HepG2 (cell line): ENCODE measurements around the gene BIN1.

Experiments
- CCAR2 ChIP-seq: fragments of 200-400 bp; formaldehyde crosslinking; optimal IDR thresholded peaks from 2 replicates; pipeline ENCODE3; 2018; ENCODE audit warnings: low read depth, mild to moderate bottlenecking, low read length, moderate library complexity
- SRSF1 ChIP-seq: fragments of 200-400 bp; formaldehyde crosslinking; optimal IDR thresholded peaks from 2 replicates; pipeline ENCODE3; 2017; ENCODE audit warnings: mild to moderate bottlenecking, low read depth, low read length, moderate library complexity
- ZNF441 ChIP-seq: sonication (generic); formaldehyde crosslinking; IDR thresholded peaks from 2 replicates; pipeline ENCODE4 v1.7.0; 2021; ENCODE audit warnings: missing genetic modification reagents, borderline replicate concordance
- ZNF792 ChIP-seq: IDR thresholded peaks from 2 replicates; pipeline ENCODE4 v1.6.1; 2016
- TF ChIP-seq, protein P1 (sequence below): sonication (generic); formaldehyde crosslinking; IDR thresholded peaks from 2 replicates; pipeline ENCODE4 v1.4.0; 2020; ENCODE audit warnings: missing genetic modification reagents
- TF ChIP-seq, protein P2 (sequence below): sonication (generic); formaldehyde crosslinking; IDR thresholded peaks from 2 replicates; pipeline ENCODE4 v1.5.0; 2020; ENCODE audit warnings: mild to moderate bottlenecking, missing genetic modification reagents, moderate library complexity

DNA sequence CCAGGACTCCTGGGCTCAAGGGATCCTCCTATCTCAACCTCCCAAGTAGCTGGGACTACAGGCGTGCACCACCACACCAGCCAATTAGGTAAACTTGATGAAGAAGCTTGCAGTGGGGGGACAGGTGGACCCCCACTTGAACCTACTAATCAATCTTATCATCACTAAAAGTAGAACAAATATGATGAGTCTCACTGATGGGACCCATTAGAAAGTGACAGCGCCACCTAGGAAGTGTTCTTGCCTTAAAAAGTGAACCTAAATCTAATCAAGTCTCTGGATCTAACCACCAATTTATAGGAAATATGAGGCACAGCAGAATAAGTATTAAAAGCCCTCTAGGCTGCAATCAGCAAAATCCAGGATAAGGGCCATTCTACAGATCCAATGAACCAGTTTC, 79.2 kb downstream of the BIN1 start:
- TF ChIP-seq CCAR2 (no peak), SRSF1 (no peak), ZNF792 (CRISPR knock-in tag) (no peak), ZNF441 (no peak)
- TF ChIP-seq, protein P1, sequence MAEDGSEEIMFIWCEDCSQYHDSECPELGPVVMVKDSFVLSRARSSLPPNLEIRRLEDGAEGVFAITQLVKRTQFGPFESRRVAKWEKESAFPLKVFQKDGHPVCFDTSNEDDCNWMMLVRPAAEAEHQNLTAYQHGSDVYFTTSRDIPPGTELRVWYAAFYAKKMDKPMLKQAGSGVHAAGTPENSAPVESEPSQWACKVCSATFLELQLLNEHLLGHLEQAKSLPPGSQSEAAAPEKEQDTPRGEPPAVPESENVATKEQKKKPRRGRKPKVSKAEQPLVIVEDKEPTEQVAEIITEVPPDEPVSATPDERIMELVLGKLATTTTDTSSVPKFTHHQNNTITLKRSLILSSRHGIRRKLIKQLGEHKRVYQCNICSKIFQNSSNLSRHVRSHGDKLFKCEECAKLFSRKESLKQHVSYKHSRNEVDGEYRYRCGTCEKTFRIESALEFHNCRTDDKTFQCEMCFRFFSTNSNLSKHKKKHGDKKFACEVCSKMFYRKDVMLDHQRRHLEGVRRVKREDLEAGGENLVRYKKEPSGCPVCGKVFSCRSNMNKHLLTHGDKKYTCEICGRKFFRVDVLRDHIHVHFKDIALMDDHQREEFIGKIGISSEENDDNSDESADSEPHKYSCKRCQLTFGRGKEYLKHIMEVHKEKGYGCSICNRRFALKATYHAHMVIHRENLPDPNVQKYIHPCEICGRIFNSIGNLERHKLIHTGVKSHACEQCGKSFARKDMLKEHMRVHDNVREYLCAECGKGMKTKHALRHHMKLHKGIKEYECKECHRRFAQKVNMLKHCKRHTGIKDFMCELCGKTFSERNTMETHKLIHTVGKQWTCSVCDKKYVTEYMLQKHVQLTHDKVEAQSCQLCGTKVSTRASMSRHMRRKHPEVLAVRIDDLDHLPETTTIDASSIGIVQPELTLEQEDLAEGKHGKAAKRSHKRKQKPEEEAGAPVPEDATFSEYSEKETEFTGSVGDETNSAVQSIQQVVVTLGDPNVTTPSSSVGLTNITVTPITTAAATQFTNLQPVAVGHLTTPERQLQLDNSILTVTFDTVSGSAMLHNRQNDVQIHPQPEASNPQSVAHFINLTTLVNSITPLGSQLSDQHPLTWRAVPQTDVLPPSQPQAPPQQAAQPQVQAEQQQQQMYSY (CRISPR knock-in tag), result no peak
- TF ChIP-seq, protein P2, sequence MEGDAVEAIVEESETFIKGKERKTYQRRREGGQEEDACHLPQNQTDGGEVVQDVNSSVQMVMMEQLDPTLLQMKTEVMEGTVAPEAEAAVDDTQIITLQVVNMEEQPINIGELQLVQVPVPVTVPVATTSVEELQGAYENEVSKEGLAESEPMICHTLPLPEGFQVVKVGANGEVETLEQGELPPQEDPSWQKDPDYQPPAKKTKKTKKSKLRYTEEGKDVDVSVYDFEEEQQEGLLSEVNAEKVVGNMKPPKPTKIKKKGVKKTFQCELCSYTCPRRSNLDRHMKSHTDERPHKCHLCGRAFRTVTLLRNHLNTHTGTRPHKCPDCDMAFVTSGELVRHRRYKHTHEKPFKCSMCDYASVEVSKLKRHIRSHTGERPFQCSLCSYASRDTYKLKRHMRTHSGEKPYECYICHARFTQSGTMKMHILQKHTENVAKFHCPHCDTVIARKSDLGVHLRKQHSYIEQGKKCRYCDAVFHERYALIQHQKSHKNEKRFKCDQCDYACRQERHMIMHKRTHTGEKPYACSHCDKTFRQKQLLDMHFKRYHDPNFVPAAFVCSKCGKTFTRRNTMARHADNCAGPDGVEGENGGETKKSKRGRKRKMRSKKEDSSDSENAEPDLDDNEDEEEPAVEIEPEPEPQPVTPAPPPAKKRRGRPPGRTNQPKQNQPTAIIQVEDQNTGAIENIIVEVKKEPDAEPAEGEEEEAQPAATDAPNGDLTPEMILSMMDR (CRISPR knock-in tag), result no peak
